ENCODE results near the gene ZBTB2.

- no peak for TF ChIP-seq CTCF (IDR thresholded peaks at IDR 0.05)
- TF ChIP-seq POLR2A (IDR thresholded peaks at IDR 0.05): no peak
Measured at GRCh38 chr6:151422981-151423380, 31.6 kb upstream of the ZBTB2 start.
